ENCODE data around the gene NKX3-2.

DNA sequence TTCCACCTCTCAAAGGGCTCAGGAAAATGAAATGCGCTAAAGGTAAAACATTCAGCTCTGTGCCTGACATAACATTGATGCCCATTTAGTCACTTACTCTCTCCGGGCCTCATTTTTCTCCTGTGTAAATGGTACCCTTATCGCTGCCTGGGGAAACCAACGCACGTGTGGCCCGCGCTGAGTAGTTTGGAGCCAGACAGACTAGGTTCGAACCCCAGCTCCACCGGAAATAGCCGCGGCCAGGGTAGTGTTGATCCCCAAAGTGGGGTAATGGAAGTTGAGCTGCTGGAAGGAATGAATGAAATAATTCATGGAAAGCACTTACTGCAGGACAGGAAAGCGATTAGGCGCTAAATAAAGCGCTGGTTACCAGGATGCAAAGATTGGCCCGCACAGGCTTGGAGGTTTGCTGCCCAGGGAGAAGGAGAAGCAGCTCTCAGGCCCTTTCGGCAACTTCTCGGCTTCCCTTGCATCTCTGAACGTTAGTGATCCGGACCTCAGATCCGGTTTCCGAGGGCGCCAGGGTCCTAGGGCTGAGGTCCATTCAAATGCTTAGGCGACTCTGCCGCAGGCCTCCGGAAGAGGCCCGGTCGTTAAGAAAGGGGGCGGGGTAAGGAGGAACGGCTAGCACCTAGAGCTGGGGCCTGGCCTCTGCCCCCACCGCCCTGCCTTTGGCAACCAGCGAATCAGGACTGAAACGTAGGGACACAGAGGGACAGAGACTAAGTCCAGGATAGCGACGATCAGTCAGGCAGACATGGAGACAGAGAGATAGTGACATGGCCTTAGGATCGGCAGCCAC lies 13.3 kb downstream of the NKX3-2 start:
- TF ChIP-seq GATA3 (IDR thresholded peaks at IDR 0.05; ENCODE audit: low read depth, low read length) (no peak), GATA2 (IDR thresholded peaks at IDR 0.05; ENCODE audit: low read depth, low read length) (no peak)

Data from SH-SY5Y (cell line).